Measurements from ENCODE around the gene PAN3. TPM values are rescaled to one million over a fixed set of nuclear protein-coding genes. Genes with fewer than 3 reads are reported as not detected.

Gene PAN3
- total RNA-seq, 2 experiments from 2014 or later, result 56.9 to 59.5 TPM

GRCh38 chr13:28117689-28118377 lies 20.5 kb upstream of the PAN3 start:
- Mint-ChIP-seq H3K27ac (no peak overlapping the region), H3K36me3 (ENCODE audit: low read depth) (no peaks in the 10 kb centered on the region), H3K4me3 (no peak overlapping the region), H3K27me3 (peaks cover 6% of the 10 kb centered on the region), H3K9me3 (no peaks in the 10 kb centered on the region), H3K4me1 (ENCODE audit: low read depth) (no peaks in the 10 kb centered on the region)
- no peak for TF ChIP-seq CTCF (IDR thresholded peaks at IDR 0.05)
- Histone ChIP-seq H3K9me3 (ENCODE audit: control insufficient read depth in 1 of 2, insufficient read depth in 1 of 2, low read length in 2 of 2) (no peaks in the 10 kb centered on the region), H3K36me3 (ENCODE audit: insufficient read depth, low read length) (no peaks in the 10 kb centered on the region), H3K27me3 (ENCODE audit: control insufficient read depth in 1 of 2, insufficient read depth in 2 of 2, low read length in 2 of 2) (no peaks in the 10 kb centered on the region), H3K4me1 (ENCODE audit: insufficient read depth, low read length) (peaks cover 8% of the 10 kb centered on the region), H3K27ac (ENCODE audit: low read depth in 1 of 2, low read length in 2 of 2) (no peak overlapping the region), H3K4me3 (ENCODE audit: low read length) (no peak overlapping the region)
- ATAC-seq (ENCODE audit: poor library complexity) (no peak), DNase-seq (no peak)
- POLR2A ChIA-PET, result no interaction called here
- CTCF ChIA-PET, result no interaction called here
- intact Hi-C loops (cut with DNase I, micrococcal nuclease), result no loop called here

GRCh38 chr13:28120317-28120716 lies 18.0 kb upstream of the PAN3 start:
- Histone ChIP-seq H3K4me3 (ENCODE audit: low read length) (no peak overlapping the region), H3K4me1 (ENCODE audit: insufficient read depth, low read length) (peaks cover 8% of the 10 kb centered on the region), H3K27me3 (ENCODE audit: control insufficient read depth in 1 of 2, insufficient read depth in 2 of 2, low read length in 2 of 2) (no peaks in the 10 kb centered on the region), H3K36me3 (ENCODE audit: insufficient read depth, low read length) (no peaks in the 10 kb centered on the region), H3K9me3 (ENCODE audit: control insufficient read depth in 1 of 2, insufficient read depth in 1 of 2, low read length in 2 of 2) (no peaks in the 10 kb centered on the region), H3K27ac (ENCODE audit: low read depth in 1 of 2, low read length in 2 of 2) (no peak overlapping the region)
- Mint-ChIP-seq H3K4me3 (no peak overlapping the region), H3K9me3 (no peaks in the 10 kb centered on the region), H3K4me1 (ENCODE audit: low read depth) (no peaks in the 10 kb centered on the region), H3K36me3 (ENCODE audit: low read depth) (no peaks in the 10 kb centered on the region), H3K27me3 (peaks cover 6% of the 10 kb centered on the region), H3K27ac (no peak overlapping the region)
- no peak for TF ChIP-seq CTCF (IDR thresholded peaks at IDR 0.05)
- CTCF ChIA-PET, result no interaction called here
- ATAC-seq (ENCODE audit: poor library complexity) (no peak), DNase-seq (no peak)
- POLR2A ChIA-PET, result no interaction called here
- intact Hi-C loops (cut with DNase I, micrococcal nuclease), result no loop called here

- no peak for ATAC-seq (ENCODE audit: poor library complexity)
- ChIA-PET CTCF (no interaction called here), POLR2A (interaction anchor here (0.7 kb wide), 1 partner anchor 33 kb away, joined by 3 read pairs; no protein-coding TSS in a partner anchor)
- no peak overlapping the region for H3K4me3 ChIP-seq (ENCODE audit: low read length)
- Mint-ChIP-seq H3K36me3 (ENCODE audit: low read depth) (no peaks in the 10 kb centered on the region), H3K4me1 (ENCODE audit: low read depth) (no peaks in the 10 kb centered on the region), H3K27ac (no peak overlapping the region), H3K4me3 (no peak overlapping the region), H3K27me3 (peaks cover 6% of the 10 kb centered on the region), H3K9me3 (no peaks in the 10 kb centered on the region)
- no peaks in the 10 kb centered on the region for H3K9me3 ChIP-seq (ENCODE audit: control insufficient read depth in 1 of 2, insufficient read depth in 1 of 2, low read length in 2 of 2)
- no peaks in the 10 kb centered on the region for H3K36me3 ChIP-seq (ENCODE audit: insufficient read depth, low read length)
- peaks cover 8% of the 10 kb centered on the region for H3K4me1 ChIP-seq (ENCODE audit: insufficient read depth, low read length)
- no peak for DNase-seq
- no peak for TF ChIP-seq CTCF (IDR thresholded peaks at IDR 0.05)
- intact Hi-C loops (cut with DNase I, micrococcal nuclease), result no loop called here
- no peak overlapping the region for H3K27ac ChIP-seq (ENCODE audit: low read depth in 1 of 2, low read length in 2 of 2)
- H3K27me3 ChIP-seq (ENCODE audit: control insufficient read depth in 1 of 2, insufficient read depth in 2 of 2, low read length in 2 of 2), result no peaks in the 10 kb centered on the region
Measured at GRCh38 chr13:28121224-28121623, 17.1 kb upstream of the PAN3 start.

Data from CD4-positive, alpha-beta T cell (primary cell).